K562 (cell line): Measurements from ENCODE around the gene FCHO1. TPM values are rescaled to one million over a fixed set of nuclear protein-coding genes. Genes with fewer than 3 reads are reported as not detected.

ENCODE experiments used
- ATAC-seq: fragments of 200-7000 bp; cut with Tn5 transposase; 3 replicates; pipeline ENCODE4 v1.9.1; 2020; ENCODE audit warnings: moderate library complexity
- BruUV-seq: library from RNA; stranded (reverse); fragments of 400-500 nt; replicated peaks from 2 replicates; lab custom pipeline; 2021; lab: Mats Ljungman, UMichigan
- CTCF ChIA-PET: fragments of 300-600 bp; formaldehyde crosslinking; extraction: SDS; loops from one replicate; lab custom pipeline; 2021; ENCODE audit warnings: low intra/inter-chr PET ratio; lab: Yijun Ruan, JAX
- POLR2A ChIA-PET: fragments of 300-600, 350-650 bp; sonication (Branson Sonifier 250); formaldehyde crosslinking; extraction: SDS; loops from one replicate; lab custom pipeline; 2021; ENCODE audit warnings: antibody characterized with exemption, inconsistent platforms; lab: Yijun Ruan, JAX
- DNase-seq, 4 experiments: peaks; one replicate each; pipeline versions ENCODE4 v3.0.0 to v3.0.0-alpha.2; 2011 to 2018; ENCODE audit warnings: low spot score in 3 of 4, mixed read lengths in 3 of 4; ENCODE audit errors: extremely low read depth in 1 of 4
- FAIRE-seq: peaks from 2 replicates; lab custom pipeline; 2011; peaks lifted over from hg19 to GRCh38; lab: Jason Lieb, UNC
- H2AFZ ChIP-seq: 2 replicates; pipeline ENCODE4 v1.6.0; 2011; ENCODE audit warnings: low read depth, low read length, control low read depth, inconsistent platforms
- H3K27ac ChIP-seq: fragments of 200-600 bp; 3 replicates; pipeline ENCODE4 v1.8.0; 2011; ENCODE audit warnings: low read depth, mild to moderate bottlenecking, control low read depth, inconsistent platforms, low read length, moderate library complexity, mixed read lengths; ENCODE audit errors: extremely low read depth
- H3K27me3 ChIP-seq, 2 experiments: fragments of 300-600 bp in 1 of 2; 2 replicates in 1 of 2; 3 replicates in 1 of 2; pipeline versions ENCODE4 v1.6.0 to v1.8.0; 2011; ENCODE audit warnings: inconsistent platforms in 2 of 2, low read length in 2 of 2, mild to moderate bottlenecking in 1 of 2, mixed read lengths in 1 of 2, moderate library complexity in 1 of 2; ENCODE audit not compliant: control insufficient read depth in 2 of 2, insufficient read depth in 2 of 2
- H3K36me3 ChIP-seq: fragments of 300-600 bp; 3 replicates; pipeline ENCODE4 v1.8.0; 2011; ENCODE audit warnings: mild to moderate bottlenecking, low read length, inconsistent platforms; ENCODE audit not compliant: control insufficient read depth, insufficient read depth
- H3K4me1 ChIP-seq, 2 experiments: fragments of 200-600 bp in 1 of 2; replicated peaks in 1 of 2; 2 replicates in 1 of 2; 3 replicates in 1 of 2; pipeline versions ENCODE4 v1.5.1 to v1.8.0; 2011; ENCODE audit warnings: inconsistent platforms in 2 of 2, low read length in 2 of 2, mild to moderate bottlenecking in 1 of 2, mixed read lengths in 1 of 2, moderate library complexity in 1 of 2; ENCODE audit not compliant: control insufficient read depth in 2 of 2, insufficient read depth in 2 of 2
- H3K4me2 ChIP-seq: 2 replicates; pipeline ENCODE4 v1.6.1; 2011; ENCODE audit warnings: low read length, control low read depth, inconsistent platforms, mixed read lengths; ENCODE audit not compliant: insufficient read depth
- H3K4me3 ChIP-seq: fragments of 200-600 bp; sonication (generic), shearing (Covaris generic); 2 replicates; pipeline ENCODE4 v1.5.1; 2016; ENCODE audit warnings: control low read depth, inconsistent platforms
- H3K79me2 ChIP-seq: fragments of 200-600 bp; 3 replicates; pipeline ENCODE4 v1.8.0; 2011; ENCODE audit warnings: low read length, inconsistent platforms; ENCODE audit not compliant: control insufficient read depth, insufficient read depth
- H3K9ac ChIP-seq, 2 experiments: 2 replicates each; pipeline versions ENCODE4 v1.6.0 to v1.6.1; 2011; ENCODE audit warnings: low read depth in 2 of 2, low read length in 2 of 2, control low read depth in 1 of 2, inconsistent platforms in 1 of 2, mild to moderate bottlenecking in 1 of 2, mixed read lengths in 1 of 2; ENCODE audit not compliant: insufficient read depth in 1 of 2
- H3K9me1 ChIP-seq: one replicate; pipeline ENCODE4 v1.6.0; 2011; ENCODE audit warnings: inconsistent platforms, mild to moderate bottlenecking, low read length, moderate library complexity; ENCODE audit not compliant: control insufficient read depth, insufficient read depth
- H3K9me3 ChIP-seq: replicated peaks from 2 replicates; pipeline ENCODE4 v1.5.1; 2011; ENCODE audit warnings: low read depth, low read length, inconsistent platforms; ENCODE audit not compliant: control insufficient read depth, insufficient read depth
- H4K20me1 ChIP-seq: replicated peaks from 2 replicates; pipeline ENCODE4 v1.6.1; 2011; ENCODE audit warnings: low read length, inconsistent platforms, mixed read lengths; ENCODE audit not compliant: control insufficient read depth, insufficient read depth
- BMI1 ChIP-seq: fragments of 150-350 bp; IDR thresholded peaks from 2 replicates; pipeline ENCODE4 v1.6.1; 2014; ENCODE audit warnings: low read length
- CCNT2 ChIP-seq: IDR thresholded peaks from 2 replicates; pipeline ENCODE4 v1.6.1; 2011; ENCODE audit warnings: borderline replicate concordance, low read depth, mild to moderate bottlenecking, moderate library complexity, mixed read lengths, low read length; ENCODE audit not compliant: insufficient read length; ENCODE audit errors: extremely low read depth
- GTF3C2 ChIP-seq: IDR thresholded peaks from 3 replicates; pipeline ENCODE4 v1.6.1; 2011; ENCODE audit warnings: borderline replicate concordance, mild to moderate bottlenecking, moderate library complexity; ENCODE audit not compliant: insufficient read length; ENCODE audit errors: extremely low read depth
- RHOXF2B ChIP-seq: fragments of 250-450 bp; sonication (Bioruptor Pico); conservative IDR thresholded peaks from 2 replicates; pipeline ENCODE4 v1.5.1; 2021
- STAT6 ChIP-seq: sonication (generic); formaldehyde crosslinking; IDR thresholded peaks from 2 replicates; pipeline ENCODE4 v1.8.1; 2023; ENCODE audit warnings: mild to moderate bottlenecking, missing genetic modification reagents
- TCF7 ChIP-seq: sonication (generic); IDR thresholded peaks from 2 replicates; pipeline ENCODE4 v1.6.1; 2016; ENCODE audit warnings: antibody characterized with exemption, borderline replicate concordance
- THRAP3 ChIP-seq: fragments of 450-650 bp; IDR thresholded peaks from 2 replicates; pipeline ENCODE4 v1.6.1; 2016; ENCODE audit warnings: mild to moderate bottlenecking, inconsistent platforms, borderline replicate concordance
- WGBS: fragments of 100-300 bp; shearing (Covaris generic); methylation state at CpG from one replicate; pipeline ENCODE4 v1.1.6; 2016; ENCODE audit warnings: low coverage, mixed read lengths; ENCODE audit not compliant: insufficient coverage; ENCODE audit errors: missing lambda C conversion rate; 5-methylcytosine and 5-hydroxymethylcytosine counted together
- in situ Hi-C: fragments of 300-500 bp; cut with MboI; formaldehyde crosslinking; loops from 4 replicates; pipeline ENCODE4 v1.15.0; 2018; ENCODE audit warnings: inconsistent platforms, mixed read lengths
- intact Hi-C: fragments of 100-400 bp; cut with micrococcal nuclease; formaldehyde crosslinking; loops from 2 replicates; pipeline ENCODE4 v1.14.2; 2022
- polyA plus RNA-seq, 8 experiments: library from polyadenylated mRNA; depleted of rRNA in 4 of 8; stranded (reverse) in 5 of 8; unstranded in 3 of 8; fragments of >200 nt; fragmentation: Nextera tagmentation in 2 of 8; fragmentation: Illumina TruSeq in 1 of 8; extraction: Ambion mirVana in 2 of 8; extraction: Trizol in 1 of 8; gene quantifications; 2 replicates each; pipeline versions ENCODE4 v1.2.1 to v1.2.3, GENCODE V29; 2011 to 2014; ENCODE audit warnings: inconsistent platforms in 1 of 8, missing spikeins in 1 of 8
- total RNA-seq, 7 experiments: library from RNA; depleted of rRNA in 6 of 7; stranded (reverse); fragments of >200 nt in 6 of 7; fragmentation: Illumina TruSeq in 2 of 7; extraction: Trizol in 2 of 7; gene quantifications; 2 replicates each; pipeline versions ENCODE4 v1.2.1 to v1.2.3, GENCODE V29; 2011 to 2021; ENCODE audit warnings: low replicate concordance in 1 of 7
- TF ChIP-seq, protein P1 (sequence below), 3 experiments: fragments of 200-800 bp in 1 of 3; fragments of 250-450 bp in 1 of 3; fragments of 450-650 bp in 1 of 3; sonication (Bioruptor Pico) in 1 of 3; sonication (Bioruptor generic) in 1 of 3; formaldehyde crosslinking in 1 of 3; IDR thresholded peaks; 2 replicates each; pipeline versions ENCODE4 v1.6.1 to v1.8.0; 2016 to 2022; ENCODE audit warnings: mild to moderate bottlenecking in 2 of 3, missing genetic modification characterization in 2 of 3, missing compliant biosample characterization in 1 of 3, moderate library complexity in 1 of 3
- TF ChIP-seq, protein P2 (sequence below): sonication (generic); formaldehyde crosslinking; IDR thresholded peaks from 2 replicates; pipeline ENCODE4 v1.8.1; 2023; ENCODE audit warnings: mild to moderate bottlenecking, missing genetic modification reagents

The FCHO1 gene
- total and polyA plus RNA-seq, 9 of the 15 experiments (the other 6 are each of a cell fraction or from before 2014, with no cell fraction given) = 0.21 to 58.9 (median 18.3) TPM

- H4K20me1 ChIP-seq = 0 out of 2 replicates have a peak, but pooled peaks cover 7% of the 10 kb centered on the region
- POLR2A ChIA-PET = no interaction called here
- CTCF ChIA-PET = no interaction called here
- in situ Hi-C loops (no loop called here), intact Hi-C loops (no loop called here)
- H3K9ac ChIP-seq = no peak overlapping the region; a peak in 1 of 4 replicates
- peaks cover 0 to 10% of the 10 kb centered on the region in 2 experiments; a peak in 2 of 5 replicates for H3K4me1 ChIP-seq
- no peak for DNase-seq
- no peaks in the 10 kb centered on the region for H3K9me3 ChIP-seq
- peaks cover 43 to 77% of the 10 kb centered on the region in 2 experiments for H3K27me3 ChIP-seq
- no peak overlapping the region for H3K4me3 ChIP-seq
- BruUV-seq = no TSS peak
- no peak overlapping the region for H3K27ac ChIP-seq
- H3K79me2 ChIP-seq = no peaks in the 10 kb centered on the region
- no peaks in the 10 kb centered on the region for H3K36me3 ChIP-seq
- no peak overlapping the region for H2AFZ ChIP-seq
- ATAC-seq = no peak
- no peak for FAIRE-seq
- no peak overlapping the region for H3K4me2 ChIP-seq
- H3K9me1 ChIP-seq = no peaks in the 10 kb centered on the region
- 0% methylated on average over 5 of the region's 5 CpGs for WGBS
- TF ChIP-seq THRAP3 (no peak), RHOXF2B (CRISPR knock-in tag) (no peak), STAT6 (CRISPR knock-in tag) (no peak), GTF3C2 (no peak), TCF7 (no peak), CCNT2 (no peak), BMI1 (no peak)
- TF ChIP-seq, protein P1, sequence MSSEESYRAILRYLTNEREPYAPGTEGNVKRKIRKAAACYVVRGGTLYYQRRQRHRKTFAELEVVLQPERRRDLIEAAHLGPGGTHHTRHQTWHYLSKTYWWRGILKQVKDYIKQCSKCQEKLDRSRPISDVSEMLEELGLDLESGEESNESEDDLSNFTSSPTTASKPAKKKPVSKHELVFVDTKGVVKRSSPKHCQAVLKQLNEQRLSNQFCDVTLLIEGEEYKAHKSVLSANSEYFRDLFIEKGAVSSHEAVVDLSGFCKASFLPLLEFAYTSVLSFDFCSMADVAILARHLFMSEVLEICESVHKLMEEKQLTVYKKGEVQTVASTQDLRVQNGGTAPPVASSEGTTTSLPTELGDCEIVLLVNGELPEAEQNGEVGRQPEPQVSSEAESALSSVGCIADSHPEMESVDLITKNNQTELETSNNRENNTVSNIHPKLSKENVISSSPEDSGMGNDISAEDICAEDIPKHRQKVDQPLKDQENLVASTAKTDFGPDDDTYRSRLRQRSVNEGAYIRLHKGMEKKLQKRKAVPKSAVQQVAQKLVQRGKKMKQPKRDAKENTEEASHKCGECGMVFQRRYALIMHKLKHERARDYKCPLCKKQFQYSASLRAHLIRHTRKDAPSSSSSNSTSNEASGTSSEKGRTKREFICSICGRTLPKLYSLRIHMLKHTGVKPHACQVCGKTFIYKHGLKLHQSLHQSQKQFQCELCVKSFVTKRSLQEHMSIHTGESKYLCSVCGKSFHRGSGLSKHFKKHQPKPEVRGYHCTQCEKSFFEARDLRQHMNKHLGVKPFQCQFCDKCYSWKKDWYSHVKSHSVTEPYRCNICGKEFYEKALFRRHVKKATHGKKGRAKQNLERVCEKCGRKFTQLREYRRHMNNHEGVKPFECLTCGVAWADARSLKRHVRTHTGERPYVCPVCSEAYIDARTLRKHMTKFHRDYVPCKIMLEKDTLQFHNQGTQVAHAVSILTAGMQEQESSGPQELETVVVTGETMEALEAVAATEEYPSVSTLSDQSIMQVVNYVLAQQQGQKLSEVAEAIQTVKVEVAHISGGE (CRISPR knock-in tag; IDR thresholded peaks at IDR 0.05) = no peak
- TF ChIP-seq, protein P2, sequence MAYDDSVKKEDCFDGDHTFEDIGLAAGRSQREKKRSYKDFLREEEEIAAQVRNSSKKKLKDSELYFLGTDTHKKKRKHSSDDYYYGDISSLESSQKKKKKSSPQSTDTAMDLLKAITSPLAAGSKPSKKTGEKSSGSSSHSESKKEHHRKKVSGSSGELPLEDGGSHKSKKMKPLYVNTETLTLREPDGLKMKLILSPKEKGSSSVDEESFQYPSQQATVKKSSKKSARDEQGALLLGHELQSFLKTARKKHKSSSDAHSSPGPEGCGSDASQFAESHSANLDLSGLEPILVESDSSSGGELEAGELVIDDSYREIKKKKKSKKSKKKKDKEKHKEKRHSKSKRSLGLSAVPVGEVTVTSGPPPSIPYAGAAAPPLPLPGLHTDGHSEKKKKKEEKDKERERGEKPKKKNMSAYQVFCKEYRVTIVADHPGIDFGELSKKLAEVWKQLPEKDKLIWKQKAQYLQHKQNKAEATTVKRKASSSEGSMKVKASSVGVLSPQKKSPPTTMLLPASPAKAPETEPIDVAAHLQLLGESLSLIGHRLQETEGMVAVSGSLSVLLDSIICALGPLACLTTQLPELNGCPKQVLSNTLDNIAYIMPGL = no peak
Measured at GRCh38 chr19:17812099-17812498, 60.8 kb downstream of the FCHO1 start.
